ENCODE results near the gene P2RX7. TPM values are rescaled to one million over a fixed set of nuclear protein-coding genes. Genes with fewer than 3 reads are reported as not detected.

P2RX7 gene
- total and polyA plus RNA-seq, 2 donors (not counting 3 experiments of a cell fraction or from before 2014, with no cell fraction given): 1.3 to 8.1 TPM

DNA sequence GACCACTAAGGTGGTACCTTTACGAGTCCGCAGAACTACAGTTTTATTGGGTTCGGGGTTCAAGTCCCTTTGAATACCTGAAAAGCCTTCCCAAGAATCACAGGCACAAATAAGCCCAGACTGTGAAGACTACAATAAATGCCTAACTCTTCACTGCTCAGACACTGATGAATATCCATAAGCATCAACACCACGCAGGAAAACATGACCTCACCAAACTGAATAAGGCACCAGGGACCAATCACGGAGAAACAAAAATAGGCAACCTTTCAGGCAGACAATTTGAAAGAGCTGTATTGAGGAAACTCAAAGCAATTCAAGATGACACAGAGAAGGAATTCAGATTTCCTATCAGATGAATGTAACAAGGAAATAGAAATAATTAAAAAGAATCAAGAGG is 24.2 kb upstream of the P2RX7 start:
- FAIRE-seq: no peak
- H3K9me1 ChIP-seq (replicated peaks; ENCODE audit: control insufficient read depth, extremely low read depth, insufficient read depth, low read length): no peaks in the 10 kb centered on the region
- DNase-seq (ENCODE audit: low read depth, low spot score): no peak
- H3K27ac ChIP-seq (ENCODE audit: insufficient read depth, low read depth, low read length): no peak overlapping the region
- H3K9ac ChIP-seq (replicated peaks; ENCODE audit: extremely low read depth, insufficient read depth, low read length): no peak overlapping the region
- H3K36me3 ChIP-seq (ENCODE audit: control insufficient read depth in 2 of 2, extremely low read depth in 1 of 2, insufficient read depth in 2 of 2, low read length in 2 of 2): no peaks in the 10 kb centered on the region
- H3K4me2 ChIP-seq (ENCODE audit: insufficient read depth, low read length): no peak overlapping the region
- TF ChIP-seq, protein P1, sequence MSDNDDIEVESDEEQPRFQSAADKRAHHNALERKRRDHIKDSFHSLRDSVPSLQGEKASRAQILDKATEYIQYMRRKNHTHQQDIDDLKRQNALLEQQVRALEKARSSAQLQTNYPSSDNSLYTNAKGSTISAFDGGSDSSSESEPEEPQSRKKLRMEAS (IDR thresholded peaks at IDR 0.05; ENCODE audit: insufficient read depth, insufficient read length): no peak
- TF ChIP-seq POLR2A (IDR thresholded peaks at IDR 0.05; ENCODE audit: low read depth, low read length) (no peak), GATA2 (IDR thresholded peaks at IDR 0.05; ENCODE audit: insufficient read depth, insufficient read length, low read depth, low read length) (no peak), FOS (IDR thresholded peaks at IDR 0.05; ENCODE audit: borderline replicate concordance, insufficient read depth, low read length) (no peak), POLR2AphosphoS5 (IDR thresholded peaks at IDR 0.05; ENCODE audit: insufficient read depth, low read depth, low read length) (no peak), JUN (IDR thresholded peaks at IDR 0.05; ENCODE audit: borderline replicate concordance, insufficient read depth, insufficient read length, low read depth) (no peak), MYC (IDR thresholded peaks at IDR 0.05; ENCODE audit: low read depth, low read length) (no peak), EZH2 (IDR thresholded peaks at IDR 0.05; ENCODE audit: borderline replicate concordance, low read depth, low read length, severe bottlenecking) (no peak)
- TF ChIP-seq, protein P2, sequence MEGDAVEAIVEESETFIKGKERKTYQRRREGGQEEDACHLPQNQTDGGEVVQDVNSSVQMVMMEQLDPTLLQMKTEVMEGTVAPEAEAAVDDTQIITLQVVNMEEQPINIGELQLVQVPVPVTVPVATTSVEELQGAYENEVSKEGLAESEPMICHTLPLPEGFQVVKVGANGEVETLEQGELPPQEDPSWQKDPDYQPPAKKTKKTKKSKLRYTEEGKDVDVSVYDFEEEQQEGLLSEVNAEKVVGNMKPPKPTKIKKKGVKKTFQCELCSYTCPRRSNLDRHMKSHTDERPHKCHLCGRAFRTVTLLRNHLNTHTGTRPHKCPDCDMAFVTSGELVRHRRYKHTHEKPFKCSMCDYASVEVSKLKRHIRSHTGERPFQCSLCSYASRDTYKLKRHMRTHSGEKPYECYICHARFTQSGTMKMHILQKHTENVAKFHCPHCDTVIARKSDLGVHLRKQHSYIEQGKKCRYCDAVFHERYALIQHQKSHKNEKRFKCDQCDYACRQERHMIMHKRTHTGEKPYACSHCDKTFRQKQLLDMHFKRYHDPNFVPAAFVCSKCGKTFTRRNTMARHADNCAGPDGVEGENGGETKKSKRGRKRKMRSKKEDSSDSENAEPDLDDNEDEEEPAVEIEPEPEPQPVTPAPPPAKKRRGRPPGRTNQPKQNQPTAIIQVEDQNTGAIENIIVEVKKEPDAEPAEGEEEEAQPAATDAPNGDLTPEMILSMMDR (IDR thresholded peaks at IDR 0.05; ENCODE audit: extremely low read depth in 1 of 2, insufficient read depth in 1 of 2, low read depth in 1 of 2, low read length in 2 of 2): no peak
- ChIA-PET POLR2A (no interaction called here), CTCF (interaction anchor here (2.3 to 3.9 kb wide), 3 partner anchors 12 to 103 kb away, joined by 8 to 45 read pairs (median 15); no protein-coding TSS in a partner anchor)
- no peak overlapping the region for H2AFZ ChIP-seq (ENCODE audit: low read depth, low read length)
- no peaks in the 10 kb centered on the region for H3K4me1 ChIP-seq (ENCODE audit: control insufficient read depth, extremely low read depth, insufficient read depth, low read length)
- no peaks in the 10 kb centered on the region for H3K79me2 ChIP-seq (ENCODE audit: control insufficient read depth, insufficient read depth, low read length)
- dilution Hi-C loops (cut with MboI; ENCODE audit: extremely low pct_ligation_motif_present, low sequenced_read_pairs) (no loop called here), intact Hi-C loops (cut with micrococcal nuclease) (no loop called here)
- H3K27me3 ChIP-seq (ENCODE audit: control insufficient read depth in 2 of 2, insufficient read depth in 2 of 2, low read length in 2 of 2): no peaks in the 10 kb centered on the region
- no peaks in the 10 kb centered on the region for H3K9me3 ChIP-seq (replicated peaks; ENCODE audit: control insufficient read depth, insufficient read depth, low read length)
- H4K20me1 ChIP-seq (replicated peaks; ENCODE audit: control insufficient read depth, extremely low read depth, insufficient read depth, low read length): no peaks in the 10 kb centered on the region
- BruUV-seq (replicated peaks): no TSS peak
- no peak overlapping the region for H3K4me3 ChIP-seq (replicated peaks in 1 of 3; ENCODE audit: insufficient read depth in 1 of 3, low read depth in 1 of 3, low read length in 3 of 3)

All from endothelial cell of umbilical vein (primary cell).